ENCODE measurements around the gene SMYD3.
"Not testable (repeated sequence)": the region's sequence is repeated elsewhere in the genome, so short reads cannot be mapped to it uniquely, and the experiment has no call there.

The SMYD3 gene

GRCh38 chr1:246355411-246356230, 151.5 kb downstream of the SMYD3 start:
- DNase-seq (ENCODE audit: low read depth): no peak

GRCh38 chr1:246351721-246352120, 155.4 kb downstream of the SMYD3 start:
- no peak for DNase-seq (ENCODE audit: low read depth)

- no peak for DNase-seq (ENCODE audit: low read depth)
Measured at GRCh38 chr1:246350745-246351144, 156.3 kb downstream of the SMYD3 start.

GRCh38 chr1:246343937-246344336, 163.1 kb downstream of the SMYD3 start:
- no peak for DNase-seq (ENCODE audit: low read depth)

- DNase-seq (ENCODE audit: low read depth): no peak
Measured at GRCh38 chr1:246343251-246343650, 163.8 kb downstream of the SMYD3 start.

GRCh38 chr1:246338546-246338945, 168.5 kb downstream of the SMYD3 start:
- no peak for DNase-seq (ENCODE audit: low read depth)

GRCh38 chr1:246338098-246338497, 169.0 kb downstream of the SMYD3 start:
- DNase-seq (ENCODE audit: low read depth): no peak

- no peak for DNase-seq (ENCODE audit: low read depth)
Measured at GRCh38 chr1:246335151-246335550, 171.9 kb downstream of the SMYD3 start.

- no peak for DNase-seq (ENCODE audit: low read depth)
Measured at GRCh38 chr1:246333855-246334254, 173.2 kb downstream of the SMYD3 start.

GRCh38 chr1:246332078-246332477, 175.0 kb downstream of the SMYD3 start:
- no peak for DNase-seq (ENCODE audit: low read depth)

GRCh38 chr1:246329900-246330299, 177.2 kb downstream of the SMYD3 start:
- DNase-seq (ENCODE audit: low read depth): no peak

- DNase-seq (ENCODE audit: low read depth): not testable (repeated sequence)
Measured at GRCh38 chr1:246329292-246329691, 177.8 kb downstream of the SMYD3 start.

- peak; percentile 59 for DNase-seq (ENCODE audit: low read depth)
Measured at GRCh38 chr1:246324711-246325110, 182.4 kb downstream of the SMYD3 start.

GRCh38 chr1:246324033-246324432, 183.0 kb downstream of the SMYD3 start:
- DNase-seq (ENCODE audit: low read depth): not testable (repeated sequence)

- DNase-seq (ENCODE audit: low read depth): no peak
Measured at GRCh38 chr1:246320286-246320685, 186.8 kb downstream of the SMYD3 start.

GRCh38 chr1:246319083-246319714, 187.9 kb downstream of the SMYD3 start:
- no peak for DNase-seq (ENCODE audit: low read depth)

GRCh38 chr1:246318622-246319021, 188.5 kb downstream of the SMYD3 start:
- no peak for DNase-seq (ENCODE audit: low read depth)

GRCh38 chr1:246318036-246318359, 189.1 kb downstream of the SMYD3 start:
- no peak for DNase-seq (ENCODE audit: low read depth)

- peak; percentile 76 for DNase-seq (ENCODE audit: low read depth)
Measured at GRCh38 chr1:246317332-246318035, 189.6 kb downstream of the SMYD3 start.

GRCh38 chr1:246311461-246311860, 195.6 kb downstream of the SMYD3 start:
- no peak for DNase-seq (ENCODE audit: low read depth)

- no peak for DNase-seq (ENCODE audit: low read depth)
Measured at GRCh38 chr1:246309247-246309884, 197.7 kb downstream of the SMYD3 start.

- DNase-seq (ENCODE audit: low read depth): no peak
Measured at GRCh38 chr1:246308533-246309075, 198.5 kb downstream of the SMYD3 start.

Measured in EH (cell line).